IMR-90 (cell line): ENCODE measurements around the gene CLNK. TPM values are rescaled to one million over a fixed set of nuclear protein-coding genes. Genes with fewer than 3 reads are reported as not detected.

ENCODE experiments used
- ATAC-seq: fragments of 200-7000 bp; cut with Tn5 transposase; 2 replicates; pipeline ENCODE4 v1.9.1; 2020; ENCODE audit warnings: low read depth, mild to moderate bottlenecking, moderate library complexity
- BruUV-seq: library from RNA; stranded (reverse); fragments of 400-500 nt; replicated peaks from 2 replicates; lab custom pipeline; 2021; lab: Mats Ljungman, UMichigan
- CTCF ChIA-PET: fragments of 300-600 bp; formaldehyde crosslinking; extraction: SDS; loops from one replicate; lab custom pipeline; 2021; ENCODE audit warnings: antibody characterized with exemption; lab: Yijun Ruan, JAX
- POLR2A ChIA-PET: fragments of 300-600 bp; sonication (Branson Sonifier 250); formaldehyde crosslinking; loops from one replicate; lab custom pipeline; 2022; ENCODE audit warnings: antibody characterized with exemption; ENCODE audit not compliant: unreplicated experiment; lab: Charles Lee
- DNase-seq: peaks from one replicate; pipeline ENCODE4 v3.0.0; 2013
- H2AFZ ChIP-seq: replicated peaks from 2 replicates; pipeline ENCODE3; 2013; ENCODE audit warnings: low read length, mild to moderate bottlenecking; ENCODE audit not compliant: poor library complexity
- H2AK5ac ChIP-seq: 2 replicates; pipeline ENCODE4 v1.6.1; 2013; ENCODE audit warnings: low read depth, low read length, inconsistent platforms
- H2AK9ac ChIP-seq: replicated peaks from 2 replicates; pipeline ENCODE3; 2013; ENCODE audit warnings: mild to moderate bottlenecking, low read depth, low read length, moderate library complexity; ENCODE audit not compliant: poor library complexity
- H2BK120ac ChIP-seq: 2 replicates; pipeline ENCODE4 v1.6.1; 2013; ENCODE audit warnings: low read depth, low read length, inconsistent platforms
- H2BK15ac ChIP-seq: 3 replicates; pipeline ENCODE4 v1.6.1; 2013; ENCODE audit warnings: low read depth, low read length, inconsistent platforms
- H2BK20ac ChIP-seq: 2 replicates; pipeline ENCODE4 v1.6.1; 2013; ENCODE audit warnings: low read depth, mild to moderate bottlenecking, inconsistent platforms, low read length, moderate library complexity
- H2BK5ac ChIP-seq: 2 replicates; pipeline ENCODE4 v1.6.1; 2013; ENCODE audit warnings: mild to moderate bottlenecking, low read depth, low read length, inconsistent platforms; ENCODE audit not compliant: poor library complexity, severe bottlenecking
- H3K14ac ChIP-seq: replicated peaks from 2 replicates; pipeline ENCODE4 v1.6.1; 2013; ENCODE audit warnings: low read depth, low read length, inconsistent platforms
- H3K18ac ChIP-seq: 2 replicates; pipeline ENCODE4 v1.6.1; 2013; ENCODE audit warnings: low read depth, low read length, control low read depth
- H3K23ac ChIP-seq: 2 replicates; pipeline ENCODE4 v1.6.1; 2013; ENCODE audit warnings: low read depth, low read length, inconsistent platforms
- H3K27ac ChIP-seq: 2 replicates; pipeline ENCODE4 v1.5.1; 2013; ENCODE audit warnings: mild to moderate bottlenecking, control low read depth, low read length; ENCODE audit not compliant: insufficient read depth
- H3K27me3 ChIP-seq: 2 replicates; pipeline ENCODE4 v1.6.1; 2013; ENCODE audit warnings: low read length; ENCODE audit not compliant: control insufficient read depth, insufficient read depth
- H3K36me3 ChIP-seq: 2 replicates; pipeline ENCODE4 v1.6.1; 2013; ENCODE audit warnings: low read length, mixed read lengths; ENCODE audit not compliant: control insufficient read depth, insufficient read depth
- H3K4ac ChIP-seq: 2 replicates; pipeline ENCODE4 v1.6.1; 2013; ENCODE audit warnings: low read depth, low read length, inconsistent platforms
- H3K4me1 ChIP-seq: 2 replicates; pipeline ENCODE4 v1.6.1; 2013; ENCODE audit warnings: low read length, mixed read lengths; ENCODE audit not compliant: control insufficient read depth, insufficient read depth
- H3K4me2 ChIP-seq: 2 replicates; pipeline ENCODE4 v1.6.1; 2013; ENCODE audit warnings: low read depth, mild to moderate bottlenecking, control low read depth, low read length, moderate library complexity
- H3K4me3 ChIP-seq: 2 replicates; pipeline ENCODE4 v1.5.1; 2013; ENCODE audit warnings: low read depth, mild to moderate bottlenecking, control low read depth, low read length, moderate library complexity; ENCODE audit not compliant: insufficient read depth
- H3K56ac ChIP-seq: 2 replicates; pipeline ENCODE4 v1.6.1; 2013; ENCODE audit warnings: low read length, inconsistent platforms; ENCODE audit not compliant: insufficient read depth; ENCODE audit errors: extremely low read depth
- H3K79me1 ChIP-seq, 2 experiments: 2 replicates each; pipeline ENCODE4 v1.6.1; 2013; ENCODE audit warnings: low read length in 2 of 2, inconsistent platforms in 1 of 2, low read depth in 1 of 2
- H3K9ac ChIP-seq: 2 replicates; pipeline ENCODE4 v1.6.1; 2013; ENCODE audit warnings: low read depth, low read length, control low read depth
- H3K9me1 ChIP-seq: 2 replicates; pipeline ENCODE4 v1.6.1; 2013; ENCODE audit warnings: low read length, inconsistent platforms; ENCODE audit not compliant: insufficient read depth
- H3K9me3 ChIP-seq: 2 replicates; pipeline ENCODE4 v1.6.1; 2013; ENCODE audit warnings: low read length; ENCODE audit not compliant: control insufficient read depth, insufficient read depth
- H4K20me1 ChIP-seq: 2 replicates; pipeline ENCODE4 v1.6.1; 2013; ENCODE audit warnings: low read length, inconsistent platforms; ENCODE audit not compliant: insufficient read depth
- H4K5ac ChIP-seq: 2 replicates; pipeline ENCODE4 v1.6.1; 2013; ENCODE audit warnings: mild to moderate bottlenecking, low read depth, low read length, control low read depth
- H4K8ac ChIP-seq, 2 experiments: 2 replicates each; pipeline ENCODE4 v1.6.1; 2013; ENCODE audit warnings: low read depth in 2 of 2, low read length in 2 of 2, control low read depth in 1 of 2, inconsistent platforms in 1 of 2
- H4K91ac ChIP-seq: 2 replicates; pipeline ENCODE4 v1.6.1; 2013; ENCODE audit warnings: low read depth, low read length, inconsistent platforms; ENCODE audit not compliant: insufficient read depth
- BHLHE40 ChIP-seq: fragments of 150-350 bp; IDR thresholded peaks from 2 replicates; pipeline ENCODE4 v1.6.1; 2016; ENCODE audit warnings: mild to moderate bottlenecking, low read depth, low read length
- FOS ChIP-seq: fragments of 150-350 bp; IDR thresholded peaks from 2 replicates; pipeline ENCODE4 v1.6.1; 2016; ENCODE audit warnings: low read depth, low read length
- MAFK ChIP-seq: IDR thresholded peaks from 2 replicates; pipeline ENCODE4 v1.6.1; 2012; ENCODE audit warnings: low read depth, low read length, improper control_type of control experiment
- MAZ ChIP-seq: IDR thresholded peaks from 2 replicates; pipeline ENCODE4 v1.6.1; 2012; ENCODE audit warnings: low read depth, mild to moderate bottlenecking, low read length, improper control_type of control experiment, moderate library complexity, borderline replicate concordance
- NFE2L2 ChIP-seq: fragments of 150-350 bp; IDR thresholded peaks from 2 replicates; pipeline ENCODE4 v1.6.1; 2016; ENCODE audit warnings: low read depth, mild to moderate bottlenecking, low read length
- POLR2A ChIP-seq: IDR thresholded peaks from 2 replicates; pipeline ENCODE4 v1.6.1; 2012; ENCODE audit warnings: mild to moderate bottlenecking, low read depth, low read length
- RAD21 ChIP-seq: IDR thresholded peaks from 2 replicates; pipeline ENCODE4 v1.6.1; 2012; ENCODE audit warnings: low read length, improper control_type of control experiment
- RFX5 ChIP-seq: IDR thresholded peaks from 2 replicates; pipeline ENCODE4 v1.8.0; 2012; ENCODE audit warnings: low read depth, mild to moderate bottlenecking, low read length, moderate library complexity
- WGBS, 2 experiments: methylation state at CpG; one replicate each; pipeline versions ENCODE4 v1.1.5 to v1.1.7; 2013; ENCODE audit warnings: missing lambda C conversion rate in 2 of 2; ENCODE audit not compliant: insufficient read length in 1 of 2; ENCODE audit errors: extremely low coverage in 2 of 2; 5-methylcytosine and 5-hydroxymethylcytosine counted together
- dilution Hi-C: fragments of 300-500 bp; cut with HindIII; formaldehyde crosslinking; loops from one replicate; pipeline ENCODE4 v1.14.3; 2018; ENCODE audit warnings: low sequenced_read_pairs; ENCODE audit not compliant: unreplicated experiment
- in situ Hi-C: fragments of 300-500 bp; cut with MboI; formaldehyde crosslinking; loops from 3 replicates; pipeline ENCODE4 v1.14.3; 2019; ENCODE audit warnings: low sequenced_read_pairs, inconsistent platforms, mixed read lengths
- intact Hi-C: fragments of 100-400 bp; cut with micrococcal nuclease; formaldehyde crosslinking; loops from 2 replicates; pipeline ENCODE4 v1.10.0; 2022
- polyA plus RNA-seq, 3 experiments: library from polyadenylated mRNA; depleted of rRNA; stranded (reverse); fragments of >200 nt; gene quantifications; 2 replicates each; pipeline ENCODE4 v1.2.3, GENCODE V29; 2012; ENCODE audit warnings: low replicate concordance in 1 of 3
- total RNA-seq: library from RNA; depleted of rRNA; stranded (reverse); fragments of >200 nt; gene quantifications from 2 replicates; pipeline ENCODE4 v1.2.3, GENCODE V29; 2012
- TF ChIP-seq, protein P1 (sequence below): fragments of 150-350 bp; IDR thresholded peaks from 2 replicates; pipeline ENCODE4 v1.6.1; 2017; ENCODE audit warnings: mild to moderate bottlenecking, antibody characterized with exemption, low read length, low read depth

The CLNK gene
- total and polyA plus RNA-seq, 2 of the 4 experiments (the other 2 are of a cell fraction): not detected

GRCh38 chr4:10648479-10648878 lies 36.1 kb downstream of the CLNK start:
- Histone ChIP-seq H2AK9ac (no peak overlapping the region), H4K8ac (no peak overlapping the region), H3K27me3 (no peaks in the 10 kb centered on the region), H3K23ac (no peak overlapping the region), H3K14ac (no peak overlapping the region), H3K4me3 (no peak overlapping the region), H3K4me2 (no peak overlapping the region), H3K27ac (no peak overlapping the region), H3K9me1 (no peaks in the 10 kb centered on the region), H2BK20ac (no peak overlapping the region), H2BK15ac (no peak overlapping the region), H3K56ac (no peak overlapping the region), H3K9ac (no peak overlapping the region), H2AFZ (no peak overlapping the region), H2BK5ac (no peak overlapping the region), H3K36me3 (no peaks in the 10 kb centered on the region), H2BK120ac (no peak overlapping the region), H3K79me1 (no peaks in the 10 kb centered on the region), H4K5ac (no peak overlapping the region), H4K91ac (no peak overlapping the region), H3K9me3 (no peaks in the 10 kb centered on the region; the same call in 1 of the 2 replicates), H3K4ac (no peak overlapping the region), H3K18ac (no peak overlapping the region), H4K20me1 (no peaks in the 10 kb centered on the region), H2AK5ac (no peak overlapping the region), H3K4me1 (0 out of 2 replicates have a peak, but pooled peaks cover 2% of the 10 kb centered on the region)
- intact Hi-C loops (no loop called here), dilution Hi-C loops (no loop called here), in situ Hi-C loops (no loop called here)
- DNase-seq (no peak), ATAC-seq (no peak)
- CTCF ChIA-PET: no interaction called here
- no CpG with 5 or more reads among the region's 2 CpGs for WGBS, 2 experiments
- no TSS peak for BruUV-seq
- POLR2A ChIA-PET: no interaction called here
- TF ChIP-seq MAFK (no peak), RAD21 (no peak), BHLHE40 (no peak), NFE2L2 (no peak), MAZ (no peak), RFX5 (no peak), FOS (no peak), POLR2A (no peak)
- TF ChIP-seq, protein P1, sequence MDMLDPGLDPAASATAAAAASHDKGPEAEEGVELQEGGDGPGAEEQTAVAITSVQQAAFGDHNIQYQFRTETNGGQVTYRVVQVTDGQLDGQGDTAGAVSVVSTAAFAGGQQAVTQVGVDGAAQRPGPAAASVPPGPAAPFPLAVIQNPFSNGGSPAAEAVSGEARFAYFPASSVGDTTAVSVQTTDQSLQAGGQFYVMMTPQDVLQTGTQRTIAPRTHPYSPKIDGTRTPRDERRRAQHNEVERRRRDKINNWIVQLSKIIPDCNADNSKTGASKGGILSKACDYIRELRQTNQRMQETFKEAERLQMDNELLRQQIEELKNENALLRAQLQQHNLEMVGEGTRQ: no peak
